ENCODE measurements around the gene ADAMTSL4. TPM values are rescaled to one million over a fixed set of nuclear protein-coding genes. Genes with fewer than 3 reads are reported as not detected.
A peak's percentile ranks its signal among the peaks of the same experiment; 100 is the strongest.

Gene ADAMTSL4
- total and polyA plus RNA-seq, 9 of the 15 experiments (the other 6 are each of a cell fraction or from before 2014, with no cell fraction given): 12.7 to 212 (median 35.6) TPM

DNA sequence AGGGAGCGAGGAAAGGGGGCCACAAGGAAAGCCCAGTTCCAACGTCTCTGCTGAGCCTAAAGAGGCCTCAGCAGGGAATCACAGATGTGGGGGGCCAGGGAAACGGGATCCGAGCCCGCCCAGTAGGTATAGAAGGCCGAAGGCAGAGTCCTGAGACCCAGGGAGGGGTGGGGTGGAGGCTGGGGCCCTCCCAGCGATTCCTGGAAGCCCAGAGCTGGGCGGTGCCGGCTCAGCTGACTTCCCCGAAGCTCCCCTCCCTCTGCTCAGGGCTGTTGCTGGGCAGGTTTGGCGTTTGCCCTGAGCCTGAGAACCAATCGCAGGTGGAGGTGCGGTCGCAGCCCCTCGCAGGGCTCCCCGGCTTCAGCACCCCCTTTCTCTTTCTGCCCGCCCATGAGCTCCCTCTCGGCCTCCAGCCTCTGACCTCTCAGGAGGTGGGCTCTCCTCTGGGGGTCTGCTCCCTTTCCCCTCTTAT lies 12.8 kb downstream of the ADAMTSL4 start (continued):
- TF ChIP-seq UBTF (IDR thresholded peaks at IDR 0.05; ENCODE audit: borderline replicate concordance in 1 of 2, low read depth in 2 of 2, low read length in 2 of 2) (0 out of 4 replicates have a peak, but pooled peaks of 1 of the 2 experiments have one; percentile 4), ETS1 (conservative IDR thresholded peaks at IDR 0.05; ENCODE audit: control insufficient read depth, low read depth, low read length) (0 out of 2 replicates have a peak, but pooled peaks have one; percentile 53), POLR2AphosphoS2 (IDR thresholded peaks at IDR 0.05; ENCODE audit: low read length) (peak; percentile 75), SAP30 (IDR thresholded peaks at IDR 0.05; ENCODE audit: borderline replicate concordance, insufficient read depth, low read depth, low read length, poor library complexity, severe bottlenecking) (peak; percentile 10), PHF8 (IDR thresholded peaks at IDR 0.05; ENCODE audit: borderline replicate concordance, low read length) (peak; percentile 34; the same call in 1 of the 2 replicates), RFX5 (IDR thresholded peaks at IDR 0.05; ENCODE audit: low read depth, low read length) (peak; percentile 98), SIN3A (IDR thresholded peaks at IDR 0.05; ENCODE audit: borderline replicate concordance in 2 of 2, control insufficient read depth in 1 of 2, low read depth in 2 of 2, low read length in 2 of 2) (peak; percentile 72 to 90; a peak in 3 of 4 replicates), EP300 (IDR thresholded peaks at IDR 0.05; ENCODE audit: low read length) (0 out of 2 replicates have a peak, but pooled peaks have one; percentile 35), KAT7 (CRISPR knock-in tag; IDR thresholded peaks at IDR 0.05; ENCODE audit: borderline replicate concordance) (0 out of 2 replicates have a peak, but pooled peaks have one; percentile 22), SETDB1 (IDR thresholded peaks at IDR 0.05; ENCODE audit: low read length) (no peak), KLF1 (tag; IDR thresholded peaks at IDR 0.05) (peak; percentile 62; the same call in 1 of the 2 replicates), BACH1 (tag; IDR thresholded peaks at IDR 0.05) (no peak), SMARCB1 (IDR thresholded peaks at IDR 0.05; ENCODE audit: insufficient read length, low read depth) (no peak), KLF13 (tag; IDR thresholded peaks at IDR 0.05; ENCODE audit: borderline replicate concordance, low read depth) (0 out of 2 replicates have a peak, but pooled peaks have one; percentile 41), PHTF2 (CRISPR knock-in tag; IDR thresholded peaks at IDR 0.05) (0 out of 2 replicates have a peak, but pooled peaks have one; percentile 37), PHB (CRISPR knock-in tag; IDR thresholded peaks at IDR 0.05) (peak; percentile 49; the same call in 1 of the 2 replicates), CREB1 (IDR thresholded peaks at IDR 0.05) (no peak), CREB1 (CRISPR knock-in tag; IDR thresholded peaks at IDR 0.05) (peak; percentile 19), GTF2E2 (tag; IDR thresholded peaks at IDR 0.05) (peak; percentile 83), BDP1 (IDR thresholded peaks at IDR 0.05; ENCODE audit: insufficient read depth, insufficient read length) (no peak), NBN (IDR thresholded peaks at IDR 0.05; ENCODE audit: low read depth) (no peak), JUND (IDR thresholded peaks at IDR 0.05; ENCODE audit: borderline replicate concordance, low read depth, low read length) (peak; percentile 67; the same call in 1 of the 2 replicates), JUND (tag; IDR thresholded peaks at IDR 0.05; ENCODE audit: borderline replicate concordance, low read depth, low read length) (no peak; the same call in 2 of the 3 replicates)
- TF ChIP-seq, protein P1, sequence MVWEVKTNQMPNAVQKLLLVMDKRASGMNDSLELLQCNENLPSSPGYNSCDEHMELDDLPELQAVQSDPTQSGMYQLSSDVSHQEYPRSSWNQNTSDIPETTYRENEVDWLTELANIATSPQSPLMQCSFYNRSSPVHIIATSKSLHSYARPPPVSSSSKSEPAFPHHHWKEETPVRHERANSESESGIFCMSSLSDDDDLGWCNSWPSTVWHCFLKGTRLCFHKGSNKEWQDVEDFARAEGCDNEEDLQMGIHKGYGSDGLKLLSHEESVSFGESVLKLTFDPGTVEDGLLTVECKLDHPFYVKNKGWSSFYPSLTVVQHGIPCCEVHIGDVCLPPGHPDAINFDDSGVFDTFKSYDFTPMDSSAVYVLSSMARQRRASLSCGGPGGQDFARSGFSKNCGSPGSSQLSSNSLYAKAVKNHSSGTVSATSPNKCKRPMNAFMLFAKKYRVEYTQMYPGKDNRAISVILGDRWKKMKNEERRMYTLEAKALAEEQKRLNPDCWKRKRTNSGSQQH (CRISPR knock-in tag; IDR thresholded peaks at IDR 0.05): no peak

Data from K562 (cell line).